Thoracic aorta (tissue), 2 donors: ENCODE data around the gene CDH3. TPM values are rescaled to one million over a fixed set of nuclear protein-coding genes. Genes with fewer than 3 reads are reported as not detected.
A peak's percentile ranks its signal among the peaks of the same experiment; 100 is the strongest.

ENCODE experiments used
- ATAC-seq: fragments of 150-250 bp; one replicate; pipeline ENCODE4 v1.8.0; 2017; ENCODE audit warnings: low read depth; ENCODE audit not compliant: insufficient number of reproducible peaks, low FRiP score
- DNase-seq: peaks from one replicate; pipeline ENCODE4 v3.0.0-alpha.2; 2020; ENCODE audit warnings: low spot score
- H3K27ac ChIP-seq, 2 donors: fragments of 200-600 bp; sonication (generic); 1 replicate in 1 of 2; 2 replicates in 1 of 2; pipeline ENCODE4 v1.5.1; 2016; ENCODE audit warnings: mild to moderate bottlenecking in 2 of 2, moderate library complexity in 2 of 2
- H3K27me3 ChIP-seq: fragments of 200-600 bp; sonication (generic); replicated peaks from 2 replicates; pipeline ENCODE4 v1.6.0; 2016; ENCODE audit warnings: mild to moderate bottlenecking; ENCODE audit not compliant: insufficient read depth
- H3K36me3 ChIP-seq: fragments of 200-600 bp; sonication (generic); one replicate; pipeline ENCODE4 v1.5.1; 2016
- H3K4me1 ChIP-seq, 2 donors: fragments of 200-600 bp; sonication (generic); 1 replicate in 1 of 2; 2 replicates in 1 of 2; pipeline versions ENCODE4 v1.5.1 to v1.6.0; 2016; ENCODE audit warnings: low read depth in 2 of 2, mild to moderate bottlenecking in 1 of 2; ENCODE audit not compliant: control insufficient read depth in 1 of 2
- H3K4me3 ChIP-seq: fragments of 200-600 bp; sonication (generic); 2 replicates; pipeline ENCODE4 v1.5.1; 2016; ENCODE audit warnings: mild to moderate bottlenecking
- H3K9me3 ChIP-seq: fragments of 200-600 bp; sonication (generic); 2 replicates; pipeline ENCODE4 v1.5.1; 2016
- total RNA-seq, 2 donors: library from RNA; depleted of rRNA; stranded (reverse); fragments of >200 nt; gene quantifications; one replicate each; pipeline versions ENCODE4 v1.1.0 to v1.2.3, GENCODE V29; 2016
- TF ChIP-seq, protein P1 (sequence below): fragments of 200-600 bp; sonication (generic); IDR thresholded peaks from one replicate; pipeline ENCODE4 v1.5.1; 2019; ENCODE audit warnings: antibody characterized with exemption

CDH3 gene
- total RNA-seq, 2 donors from 2014 or later = not detected

DNA sequence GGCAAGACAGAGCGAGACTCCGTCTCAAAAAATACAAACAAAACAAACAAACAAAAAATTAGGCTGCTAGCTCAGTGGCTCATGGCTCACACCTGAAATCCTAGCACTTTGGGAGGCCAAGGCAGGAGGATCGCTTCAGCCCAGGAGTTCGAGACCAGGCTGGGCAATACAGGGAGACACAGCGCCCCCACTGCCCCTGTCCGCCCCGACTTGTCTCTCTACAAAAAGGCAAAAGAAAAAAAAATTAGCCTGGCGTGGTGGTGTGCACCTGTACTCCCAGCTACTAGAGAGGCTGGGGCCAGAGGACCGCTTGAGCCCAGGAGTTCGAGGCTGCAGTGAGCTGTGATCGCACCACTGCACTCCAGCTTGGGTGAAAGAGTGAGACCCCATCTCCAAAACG, 91.5 kb downstream of the CDH3 start:
- H3K4me1 ChIP-seq = peaks cover 3 to 13% of the 10 kb centered on the region in 2 donors
- no peak for ATAC-seq
- H3K9me3 ChIP-seq = no peaks in the 10 kb centered on the region
- DNase-seq = no peak
- H3K36me3 ChIP-seq = no peaks in the 10 kb centered on the region
- no peaks in the 10 kb centered on the region for H3K27me3 ChIP-seq
- TF ChIP-seq, protein P1, sequence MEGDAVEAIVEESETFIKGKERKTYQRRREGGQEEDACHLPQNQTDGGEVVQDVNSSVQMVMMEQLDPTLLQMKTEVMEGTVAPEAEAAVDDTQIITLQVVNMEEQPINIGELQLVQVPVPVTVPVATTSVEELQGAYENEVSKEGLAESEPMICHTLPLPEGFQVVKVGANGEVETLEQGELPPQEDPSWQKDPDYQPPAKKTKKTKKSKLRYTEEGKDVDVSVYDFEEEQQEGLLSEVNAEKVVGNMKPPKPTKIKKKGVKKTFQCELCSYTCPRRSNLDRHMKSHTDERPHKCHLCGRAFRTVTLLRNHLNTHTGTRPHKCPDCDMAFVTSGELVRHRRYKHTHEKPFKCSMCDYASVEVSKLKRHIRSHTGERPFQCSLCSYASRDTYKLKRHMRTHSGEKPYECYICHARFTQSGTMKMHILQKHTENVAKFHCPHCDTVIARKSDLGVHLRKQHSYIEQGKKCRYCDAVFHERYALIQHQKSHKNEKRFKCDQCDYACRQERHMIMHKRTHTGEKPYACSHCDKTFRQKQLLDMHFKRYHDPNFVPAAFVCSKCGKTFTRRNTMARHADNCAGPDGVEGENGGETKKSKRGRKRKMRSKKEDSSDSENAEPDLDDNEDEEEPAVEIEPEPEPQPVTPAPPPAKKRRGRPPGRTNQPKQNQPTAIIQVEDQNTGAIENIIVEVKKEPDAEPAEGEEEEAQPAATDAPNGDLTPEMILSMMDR = no peak
- no peak overlapping the region for H3K4me3 ChIP-seq
- no peak overlapping the region for H3K27ac ChIP-seq

DNA sequence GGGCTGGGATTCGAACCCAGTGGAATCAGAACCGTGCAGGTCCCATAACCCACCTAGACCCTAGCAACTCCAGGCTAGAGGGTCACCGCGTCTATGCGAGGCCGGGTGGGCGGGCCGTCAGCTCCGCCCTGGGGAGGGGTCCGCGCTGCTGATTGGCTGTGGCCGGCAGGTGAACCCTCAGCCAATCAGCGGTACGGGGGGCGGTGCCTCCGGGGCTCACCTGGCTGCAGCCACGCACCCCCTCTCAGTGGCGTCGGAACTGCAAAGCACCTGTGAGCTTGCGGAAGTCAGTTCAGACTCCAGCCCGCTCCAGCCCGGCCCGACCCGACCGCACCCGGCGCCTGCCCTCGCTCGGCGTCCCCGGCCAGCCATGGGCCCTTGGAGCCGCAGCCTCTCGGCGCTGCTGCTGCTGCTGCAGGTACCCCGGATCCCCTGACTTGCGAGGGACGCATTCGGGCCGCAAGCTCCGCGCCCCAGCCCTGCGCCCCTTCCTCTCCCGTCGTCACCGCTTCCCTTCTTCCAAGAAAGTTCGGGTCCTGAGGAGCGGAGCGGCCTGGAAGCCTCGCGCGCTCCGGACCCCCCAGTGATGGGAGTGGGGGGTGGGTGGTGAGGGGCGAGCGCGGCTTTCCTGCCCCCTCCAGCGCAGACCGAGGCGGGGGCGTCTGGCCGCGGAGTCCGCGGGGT, 92.1 kb downstream of the CDH3 start, which contains the start of gene CDH1:
CDH1 (plus strand) TSS at position 247 of the 684 bp plus-strand sequence; CDS start at position 371, 124 bp downstream.
- Histone ChIP-seq H3K9me3 (no peaks in the 10 kb centered on the region), H3K4me3 (peak within 1 kb of the TSS; percentile 23), H3K4me1 (peaks cover 3 to 13% of the 10 kb centered on the region in 2 donors), H3K36me3 (no peaks in the 10 kb centered on the region), H3K27ac (no peak within 1 kb of the TSS), H3K27me3 (no peaks in the 10 kb centered on the region)
- ATAC-seq = no peak
- TF ChIP-seq, protein P1 = no peak
- no peak for DNase-seq

DNA sequence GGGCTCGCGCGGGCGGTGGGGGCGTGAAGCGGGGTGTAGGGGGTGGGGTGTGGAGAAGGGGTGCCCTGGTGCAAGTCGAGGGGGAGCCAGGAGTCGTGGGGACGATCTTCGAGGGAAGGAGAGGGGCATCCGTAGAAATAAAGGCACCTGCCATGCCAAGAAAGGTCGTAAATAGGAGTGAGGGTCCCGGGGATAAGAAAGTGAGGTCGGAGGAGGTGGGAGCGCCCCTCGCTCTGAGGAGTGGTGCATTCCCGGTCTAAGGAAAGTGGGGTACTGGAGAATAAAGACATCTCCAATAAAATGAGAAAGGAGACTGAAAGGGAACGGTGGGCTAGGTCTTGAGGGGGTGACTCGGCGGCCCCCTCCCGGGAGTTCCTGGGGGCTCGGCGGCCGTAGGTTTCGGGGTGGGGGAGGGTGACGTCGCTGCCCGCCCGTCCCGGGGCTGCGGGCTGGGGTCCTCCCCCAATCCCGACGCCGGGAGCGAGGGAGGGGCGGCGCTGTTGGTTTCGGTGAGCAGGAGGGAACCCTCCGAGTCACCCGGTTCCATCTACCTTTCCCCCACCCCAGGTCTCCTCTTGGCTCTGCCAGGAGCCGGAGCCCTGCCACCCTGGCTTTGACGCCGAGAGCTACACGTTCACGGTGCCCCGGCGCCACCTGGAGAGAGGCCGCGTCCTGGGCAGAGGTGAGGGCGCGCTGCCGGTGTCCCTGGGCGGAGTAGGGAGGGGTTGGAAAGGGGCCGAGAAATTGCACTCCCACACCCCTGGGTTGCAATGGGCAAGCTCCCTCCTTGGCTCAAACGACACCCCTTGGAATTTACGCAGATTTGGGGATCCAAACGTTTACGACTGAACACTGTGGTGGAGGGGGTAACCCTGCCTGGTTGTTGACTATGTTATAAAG, 92.9 kb downstream of the CDH3 start:
- Histone ChIP-seq H3K27me3 (no peaks in the 10 kb centered on the region), H3K27ac (no peak overlapping the region), H3K4me3 (no peak overlapping the region), H3K36me3 (no peaks in the 10 kb centered on the region), H3K4me1 (peaks cover 3 to 13% of the 10 kb centered on the region in 2 donors), H3K9me3 (no peaks in the 10 kb centered on the region)
- ATAC-seq (no peak), DNase-seq (no peak)
- TF ChIP-seq, protein P1 = no peak

DNA sequence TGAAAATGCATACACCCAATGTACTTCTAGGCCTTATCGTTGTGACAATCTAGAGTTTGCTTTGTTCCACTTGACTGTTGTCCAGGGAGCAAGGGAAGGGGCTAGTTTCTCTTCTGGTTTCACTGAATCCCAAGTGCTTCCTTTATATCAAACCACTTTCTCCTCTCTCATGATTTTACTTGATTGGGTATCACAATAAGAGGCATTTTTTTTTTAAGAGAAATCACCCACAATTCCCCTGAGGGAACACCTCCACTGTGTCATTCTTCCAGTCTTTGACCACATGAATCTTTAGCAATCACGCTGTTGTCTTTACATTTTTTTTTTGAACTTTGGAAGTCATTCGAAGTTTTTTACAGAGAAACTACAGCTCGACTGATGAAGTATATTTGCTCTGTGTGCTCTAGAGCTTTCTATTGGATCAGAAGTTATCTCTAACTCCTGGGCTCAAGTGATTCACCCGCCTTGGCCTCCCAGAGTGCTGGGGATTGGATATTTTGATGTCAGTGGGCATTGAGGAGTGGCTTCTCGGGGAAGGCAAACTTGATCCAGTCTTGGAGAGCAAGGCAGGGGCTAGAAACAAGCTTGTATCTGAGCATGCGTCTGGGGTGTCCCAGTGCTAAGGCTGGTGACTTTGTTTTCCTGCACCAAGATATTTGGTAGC, 95.0 kb downstream of the CDH3 start:
- no peak for ATAC-seq
- no peak overlapping the region for H3K27ac ChIP-seq
- no peaks in the 10 kb centered on the region for H3K27me3 ChIP-seq

More for the DNA sequence above, 95.0 kb downstream of the CDH3 start:
- no peaks in the 10 kb centered on the region for H3K9me3 ChIP-seq
- H3K4me1 ChIP-seq = peaks cover 3 to 13% of the 10 kb centered on the region in 2 donors
- H3K36me3 ChIP-seq = no peaks in the 10 kb centered on the region
- DNase-seq = no peak
- H3K4me3 ChIP-seq = no peak overlapping the region
- TF ChIP-seq, protein P1 = no peak
